Activated CD4-positive, alpha-beta T cell treated with anti-CD3 and anti-CD28 coated beads, Interleukin-2, Interleukin-4, amounts not matched to agents 100 ng/mL and 50 ng/mL, durations not matched to agents 16 hours and 8 hours (primary cell): Measurements from ENCODE around the gene ECM2.
"Not testable (repeated sequence)": the region's sequence is repeated elsewhere in the genome, so short reads cannot be mapped to it uniquely, and the experiment has no call there.

Experiments
- DNase-seq: peaks from one replicate; pipeline ENCODE4 v3.0.0-alpha.2; 2020; ENCODE audit warnings: low spot score

The ECM2 gene

GRCh38 chr9:92535940-92536850 lies at the start of gene ECM2:
ECM2 (minus strand) TSS chr9:92535990; CDS start chr9:92522866, 13,124 bp downstream.
- no peak for DNase-seq

- no peak for DNase-seq
These were observed 40.4 kb upstream of the ECM2 start for GRCh38 chr9:92576175-92576574.

- not testable (repeated sequence) for DNase-seq
These were observed 37.8 kb upstream of the ECM2 start for GRCh38 chr9:92573612-92574011.

GRCh38 chr9:92571871-92572270 lies 36.1 kb upstream of the ECM2 start:
- DNase-seq: not testable (repeated sequence)

- no peak for DNase-seq
These were observed 29.2 kb upstream of the ECM2 start for GRCh38 chr9:92564982-92565381.

GRCh38 chr9:92564504-92564903 lies 28.7 kb upstream of the ECM2 start:
- DNase-seq: no peak

GRCh38 chr9:92563116-92564100 lies 27.6 kb upstream of the ECM2 start:
- DNase-seq: no peak

GRCh38 chr9:92562461-92562967 lies 26.7 kb upstream of the ECM2 start:
- DNase-seq: no peak

- no peak for DNase-seq
These were observed 25.9 kb upstream of the ECM2 start for GRCh38 chr9:92561374-92562330.

- DNase-seq: no peak
These were observed 23.0 kb upstream of the ECM2 start for GRCh38 chr9:92558612-92559374.

- DNase-seq: no peak
These were observed 15.0 kb upstream of the ECM2 start for GRCh38 chr9:92550765-92551164.

- no peak for DNase-seq
These were observed 11.6 kb upstream of the ECM2 start for GRCh38 chr9:92547356-92547755.

- DNase-seq: no peak
These were observed 9.3 kb upstream of the ECM2 start for GRCh38 chr9:92545002-92545510.

GRCh38 chr9:92543972-92544371 lies 8.2 kb upstream of the ECM2 start:
- DNase-seq: no peak

- no peak for DNase-seq
These were observed 2.8 kb upstream of the ECM2 start for GRCh38 chr9:92538541-92538940.

GRCh38 chr9:92534674-92535073 lies 1.1 kb downstream of the ECM2 start:
- DNase-seq: peak; percentile 1

GRCh38 chr9:92534204-92534603 lies 1.6 kb downstream of the ECM2 start:
- DNase-seq: no peak

GRCh38 chr9:92530893-92531292 lies 4.9 kb downstream of the ECM2 start:
- no peak for DNase-seq

GRCh38 chr9:92529124-92529523 lies 6.7 kb downstream of the ECM2 start:
- DNase-seq: no peak

- no peak for DNase-seq
These were observed 7.3 kb downstream of the ECM2 start for GRCh38 chr9:92528522-92528849.
